HG03571 (cell line): ENCODE results near the gene RETREG2.

ENCODE experiments used
- ATAC-seq: cut with Tn5 transposase; IDR thresholded peaks from one replicate; pipeline ENCODE4 v1.9.1; 2021; ENCODE audit not compliant: unreplicated experiment

RETREG2 gene

GRCh38 chr2:219177552-219178376 lies at the start of gene RETREG2:
Gene RETREG2, plus strand, starts transcription at chr2:219178275. Its CDS starts 78 bp downstream, at chr2:219178353.
- ATAC-seq = peak; percentile 37

GRCh38 chr2:219128396-219128795 lies 49.7 kb upstream of the RETREG2 start:
- ATAC-seq = no peak

GRCh38 chr2:219129589-219129988 lies 48.5 kb upstream of the RETREG2 start:
- no peak for ATAC-seq

GRCh38 chr2:219131327-219131726 lies 46.7 kb upstream of the RETREG2 start:
- no peak for ATAC-seq

GRCh38 chr2:219131744-219132143 lies 46.3 kb upstream of the RETREG2 start:
- ATAC-seq = no peak

GRCh38 chr2:219133976-219134375 lies 44.1 kb upstream of the RETREG2 start:
- no peak for ATAC-seq

- ATAC-seq = no peak
Observed at GRCh38 chr2:219140722-219141121, 37.4 kb upstream of the RETREG2 start.

- no peak for ATAC-seq
Observed at GRCh38 chr2:219142329-219142728, 35.7 kb upstream of the RETREG2 start.

- no peak for ATAC-seq
Observed at GRCh38 chr2:219149667-219150066, 28.4 kb upstream of the RETREG2 start.

- no peak for ATAC-seq
Observed at GRCh38 chr2:219155054-219155644, 22.9 kb upstream of the RETREG2 start.

- no peak for ATAC-seq
Observed at GRCh38 chr2:219157396-219157795, 20.7 kb upstream of the RETREG2 start.

- ATAC-seq = no peak
Observed at GRCh38 chr2:219158025-219158424, 20.1 kb upstream of the RETREG2 start.

GRCh38 chr2:219158586-219158985 lies 19.5 kb upstream of the RETREG2 start:
- no peak for ATAC-seq

GRCh38 chr2:219159771-219160185 lies 18.3 kb upstream of the RETREG2 start:
- ATAC-seq = peak; percentile 5

- peak; percentile 85 for ATAC-seq
Observed at GRCh38 chr2:219160186-219161017, 17.7 kb upstream of the RETREG2 start, which contains the start of gene NHEJ1. Gene NHEJ1, minus strand, starts transcription at chr2:219160815. Its CDS starts 2,453 bp downstream, at chr2:219158362.

- ATAC-seq = no peak
Observed at GRCh38 chr2:219161097-219161496, 17.0 kb upstream of the RETREG2 start.

GRCh38 chr2:219163156-219163555 lies 14.9 kb upstream of the RETREG2 start:
- no peak for ATAC-seq

GRCh38 chr2:219165058-219165911 lies 12.8 kb upstream of the RETREG2 start:
- ATAC-seq = no peak

GRCh38 chr2:219167997-219168396 lies 10.1 kb upstream of the RETREG2 start:
- no peak for ATAC-seq

GRCh38 chr2:219168526-219168925 lies 9.5 kb upstream of the RETREG2 start:
- no peak for ATAC-seq
